Gastrocnemius medialis (tissue), 4 donors: Measurements from ENCODE around the gene TRIM74. TPM values are rescaled to one million over a fixed set of nuclear protein-coding genes. Genes with fewer than 3 reads are reported as not detected.
"Not testable (repeated sequence)": the region's sequence is repeated elsewhere in the genome, so short reads cannot be mapped to it uniquely, and the experiment has no call there.

Source experiments
- ATAC-seq, 2 donors: fragments of 150-250 bp; one replicate each; pipeline ENCODE4 v1.9.1; 2016
- DNase-seq, 2 donors: peaks; one replicate each; pipeline ENCODE4 v3.0.0-alpha.2; 2019
- H3K27ac ChIP-seq, 4 donors: fragments of 200-600 bp; sonication (generic); 1 replicate in 1 of 4; 2 replicates in 3 of 4; pipeline ENCODE4 v1.5.1; 2016 to 2018; ENCODE audit warnings: mild to moderate bottlenecking in 2 of 4, moderate library complexity in 1 of 4
- H3K27me3 ChIP-seq, 3 donors: fragments of 200-600 bp; sonication (generic) in 2 of 3; 1 replicate in 1 of 3; 2 replicates in 2 of 3; pipeline versions ENCODE4 v1.5.1 to v1.6.0; 2016 to 2019; ENCODE audit warnings: mild to moderate bottlenecking in 1 of 3, moderate library complexity in 1 of 3
- H3K36me3 ChIP-seq, 2 donors: fragments of 200-600 bp; sonication (generic) in 1 of 2; one replicate each; pipeline ENCODE4 v1.5.1; 2017 to 2018
- H3K4me1 ChIP-seq, 2 donors: fragments of 200-600 bp; sonication (generic) in 1 of 2; one replicate each; pipeline ENCODE4 v1.5.1; 2016 to 2017; ENCODE audit warnings: mild to moderate bottlenecking in 2 of 2
- H3K4me3 ChIP-seq, 4 donors: fragments of 200-600 bp; sonication (generic) in 3 of 4; 1 replicate in 1 of 4; 2 replicates in 3 of 4; pipeline ENCODE4 v1.5.1; 2016 to 2019; ENCODE audit warnings: mild to moderate bottlenecking in 2 of 4
- H3K9me3 ChIP-seq, 3 donors: fragments of 200-600 bp; sonication (generic) in 2 of 3; 1 replicate in 1 of 3; 2 replicates in 2 of 3; pipeline ENCODE4 v1.5.1; 2016 to 2019
- POLR2A ChIP-seq, 2 donors: fragments of 450-650 bp; IDR thresholded peaks; one replicate each; pipeline ENCODE4 v1.6.1; 2017; ENCODE audit warnings: antibody characterized with exemption in 2 of 2, mild to moderate bottlenecking in 2 of 2, moderate library complexity in 2 of 2
- in situ Hi-C, 4 donors: fragments of 200-750 bp; cut with MboI; loops; one replicate each; pipeline versions ENCODE4 v1.15.0 to v1.8.0; 2017; ENCODE audit warnings: low sequenced_read_pairs in 4 of 4
- intact Hi-C: fragments of 100-400 bp; cut with DNase I; formaldehyde crosslinking; loops from one replicate; pipeline ENCODE4 v1.15.1; 2023; ENCODE audit warnings: low total_unique reads
- total RNA-seq, 4 donors: library from RNA; depleted of rRNA; stranded (reverse); fragments of >200 nt; gene quantifications; one replicate each; pipeline versions ENCODE4 v1.1.0 to v1.2.3, GENCODE V29; 2016
- TF ChIP-seq, protein P1 (sequence below), 5 experiments: fragments of 450-650 bp in 3 of 5; fragments of 200-600 bp in 2 of 5; sonication (generic) in 2 of 5; IDR thresholded peaks in 4 of 5; conservative IDR thresholded peaks in 1 of 5; 1 replicate in 4 of 5; 2 replicates in 1 of 5; pipeline ENCODE4 v1.5.1; 2016 to 2019; ENCODE audit warnings: antibody characterized with exemption in 5 of 5, mild to moderate bottlenecking in 3 of 5, moderate library complexity in 3 of 5

TRIM74 gene
- total RNA-seq, 4 donors from 2014 or later: not detected

DNA sequence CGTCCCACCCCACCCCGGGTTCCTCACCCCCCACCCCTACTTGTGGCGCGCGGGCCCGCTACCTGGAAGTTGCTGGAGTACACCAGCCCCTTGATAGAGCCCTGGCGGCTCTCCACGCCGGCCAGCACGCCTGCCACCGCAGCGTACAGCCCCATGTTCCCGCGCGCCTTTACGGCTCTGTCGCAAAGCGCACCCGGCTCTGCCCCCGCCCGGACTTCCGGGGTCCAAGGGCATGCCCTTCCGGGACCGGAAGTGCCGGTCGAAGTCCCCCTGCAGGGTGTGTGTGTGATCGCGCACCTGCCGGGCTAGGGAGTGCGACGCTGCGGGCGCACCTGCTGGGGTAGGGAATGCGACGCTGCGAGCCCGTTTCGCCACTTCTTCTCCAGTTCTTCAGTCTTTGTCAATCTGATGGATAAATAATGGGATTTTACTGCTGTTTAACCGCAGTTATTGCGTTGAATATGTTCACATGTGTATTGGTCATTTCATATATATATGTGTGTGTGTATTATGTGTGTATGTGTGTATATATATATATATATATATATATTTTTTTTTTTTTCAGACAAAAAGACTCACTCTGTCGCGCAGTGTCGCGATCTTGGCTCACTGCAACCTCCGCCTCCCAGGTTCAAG, 14.6 kb downstream of the TRIM74 start:
- DNase-seq, H3K36me3 ChIP-seq, in situ Hi-C loops, H3K27me3 ChIP-seq, H3K9me3 ChIP-seq, intact Hi-C loops, H3K4me1 ChIP-seq: not testable (repeated sequence)
- TF ChIP-seq POLR2A (IDR thresholded peaks at IDR 0.05): peak in 1 of 2 donors; percentile 18
- Histone ChIP-seq H3K4me3 (peak overlapping the region in 2 of 4 donors; percentile 53 to 56), H3K27ac (peak overlapping the region; percentile 49 to 64 (median 57))
- ATAC-seq: peak; percentile 90 to 94

DNA sequence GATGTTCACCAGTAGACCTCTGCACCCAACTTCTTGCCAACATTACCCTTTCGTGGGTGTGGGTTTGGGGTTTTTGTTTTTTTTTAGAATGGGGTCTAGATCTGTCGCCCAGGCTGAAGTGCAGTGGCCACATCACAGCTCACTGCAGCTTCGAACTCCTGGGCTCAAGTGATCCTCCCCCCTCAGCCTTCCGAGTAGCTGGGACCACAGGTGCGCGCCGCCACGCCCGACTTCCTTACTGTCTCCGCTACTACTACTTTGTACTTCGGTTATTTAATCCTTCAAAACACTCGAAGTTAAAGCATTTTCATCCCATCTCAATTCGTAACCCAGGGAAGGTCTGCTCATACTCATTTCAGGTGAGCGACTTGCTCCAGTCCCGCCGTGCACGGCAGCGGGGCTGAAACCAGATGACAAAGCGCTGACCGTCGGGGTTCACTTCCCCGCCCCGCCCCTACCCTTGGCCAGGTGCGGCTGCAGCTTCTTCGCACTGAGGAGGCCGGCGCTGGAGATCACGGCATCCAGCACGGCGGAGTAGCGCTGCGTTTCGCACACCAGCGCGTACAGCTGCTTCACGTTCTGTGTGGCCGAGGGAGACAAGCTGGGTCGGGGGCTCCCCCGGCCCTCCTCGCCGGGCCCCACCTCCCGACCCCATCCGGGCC, 15.2 kb downstream of the TRIM74 start:
- H3K9me3 ChIP-seq, intact Hi-C loops, DNase-seq, H3K27me3 ChIP-seq, in situ Hi-C loops, H3K36me3 ChIP-seq, H3K4me1 ChIP-seq: not testable (repeated sequence)
- H3K27ac ChIP-seq: peak overlapping the region in 3 of 4 donors; percentile 49 to 63 (median 55)
- peak overlapping the region in 3 of 4 donors; percentile 37 to 56 (median 53) for H3K4me3 ChIP-seq
- ATAC-seq: peak; percentile 53 to 60

DNA sequence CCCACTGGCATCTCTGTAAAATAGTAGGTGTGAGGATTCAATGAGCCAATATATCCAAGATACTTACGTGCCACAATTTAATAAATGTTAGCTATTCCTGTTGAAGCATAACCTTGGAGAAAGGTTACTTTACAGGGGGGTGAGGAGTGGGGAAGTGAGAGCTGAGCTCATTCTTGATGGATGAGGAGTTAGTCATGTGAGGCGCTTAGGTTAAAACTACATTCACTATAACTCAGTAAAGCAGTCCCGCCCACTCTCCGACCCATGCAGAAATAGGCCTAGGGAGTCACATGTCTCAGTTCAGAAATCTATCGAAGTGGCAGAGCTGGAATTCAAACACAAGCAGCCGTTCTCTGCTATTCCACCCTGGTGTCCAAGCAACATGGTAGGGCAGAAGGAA, 18.8 kb downstream of the TRIM74 start:
- in situ Hi-C loops, intact Hi-C loops, ATAC-seq, H3K4me3 ChIP-seq, H3K4me1 ChIP-seq, H3K27ac ChIP-seq, H3K27me3 ChIP-seq, DNase-seq, H3K36me3 ChIP-seq, H3K9me3 ChIP-seq: not testable (repeated sequence)

DNA sequence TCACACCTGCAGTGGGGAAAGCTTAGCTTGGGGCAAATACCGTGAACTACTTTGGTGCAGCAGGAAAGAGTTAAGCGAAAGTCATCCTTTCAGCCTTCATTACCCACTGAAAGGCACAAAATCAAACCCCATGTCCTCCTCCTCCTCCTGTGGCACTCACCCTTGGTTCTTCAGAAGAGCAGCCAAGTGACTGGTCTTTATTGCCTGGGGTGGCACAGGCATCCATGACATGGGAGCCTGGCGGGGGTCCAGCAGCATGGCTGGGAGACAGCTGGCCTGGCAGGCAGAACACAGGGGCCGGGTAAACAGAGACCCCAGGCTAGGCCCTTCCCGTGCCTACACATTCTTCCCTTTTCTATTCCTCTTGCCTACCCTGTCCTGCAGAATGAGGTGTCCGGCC, 19.6 kb downstream of the TRIM74 start:
- intact Hi-C loops, in situ Hi-C loops: not testable (repeated sequence)
- peak in 1 of 2 donors; percentile 50 for DNase-seq

DNA sequence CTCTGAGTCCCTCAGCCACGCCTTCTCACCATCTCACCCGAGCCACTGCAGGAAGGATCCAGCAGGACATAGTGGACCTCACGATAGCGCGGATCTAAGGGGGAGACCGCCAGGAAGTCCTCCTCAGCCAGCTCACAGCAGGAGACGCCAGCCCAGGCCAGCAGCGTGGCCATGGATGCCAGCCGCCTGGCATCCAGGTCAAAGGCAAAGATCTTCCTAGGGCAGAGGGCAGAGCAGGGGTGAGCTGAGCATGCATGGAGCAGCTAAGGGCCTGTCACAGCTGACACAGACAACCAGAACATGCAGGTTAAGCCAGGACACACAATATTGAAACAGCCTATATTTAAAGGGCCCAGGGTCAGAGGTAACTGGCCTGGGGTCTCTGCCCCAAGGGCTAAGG, 20.0 kb downstream of the TRIM74 start:
- in situ Hi-C loops: not testable (repeated sequence)

More for the DNA sequence above, 19.6 kb downstream of the TRIM74 start:
- not testable (repeated sequence) for H3K27me3 ChIP-seq, H3K9me3 ChIP-seq, H3K36me3 ChIP-seq, ATAC-seq, H3K4me3 ChIP-seq, H3K4me1 ChIP-seq
- H3K27ac ChIP-seq: peak overlapping the region in 1 of 4 donors; percentile 21

DNA sequence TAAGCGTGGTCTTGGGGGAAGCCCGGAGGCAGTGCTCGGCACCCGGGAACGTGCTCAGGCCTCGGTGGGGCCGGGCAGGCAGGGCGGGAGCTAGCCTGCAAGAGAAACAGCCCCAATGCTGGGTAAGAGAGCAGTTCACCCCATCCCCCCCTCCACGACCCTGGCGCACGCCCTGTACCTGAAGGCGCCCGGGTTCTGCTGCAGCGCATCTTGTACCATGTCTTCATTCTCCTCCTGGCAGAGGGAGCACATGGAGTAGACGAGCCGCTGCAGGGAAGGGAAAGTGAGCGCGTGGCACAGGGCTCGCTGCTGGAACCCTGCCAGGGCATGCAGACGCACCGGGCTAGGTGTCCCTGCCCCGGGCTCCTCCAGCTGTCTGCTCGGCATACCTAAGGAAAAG, 20.6 kb downstream of the TRIM74 start:
- intact Hi-C loops, H3K4me3 ChIP-seq, H3K27me3 ChIP-seq, H3K9me3 ChIP-seq, H3K36me3 ChIP-seq, H3K4me1 ChIP-seq, in situ Hi-C loops: not testable (repeated sequence)
- ATAC-seq (peak in 1 of 2 donors; percentile 29), DNase-seq (peak in 1 of 2 donors; percentile 18)
- peak overlapping the region in 1 of 4 donors; percentile 21 for H3K27ac ChIP-seq

More for the DNA sequence above, 20.0 kb downstream of the TRIM74 start:
- ATAC-seq, H3K4me1 ChIP-seq, H3K27me3 ChIP-seq, H3K4me3 ChIP-seq, H3K36me3 ChIP-seq, DNase-seq, H3K9me3 ChIP-seq, intact Hi-C loops: not testable (repeated sequence)
- peak overlapping the region in 1 of 4 donors; percentile 21 for H3K27ac ChIP-seq

DNA sequence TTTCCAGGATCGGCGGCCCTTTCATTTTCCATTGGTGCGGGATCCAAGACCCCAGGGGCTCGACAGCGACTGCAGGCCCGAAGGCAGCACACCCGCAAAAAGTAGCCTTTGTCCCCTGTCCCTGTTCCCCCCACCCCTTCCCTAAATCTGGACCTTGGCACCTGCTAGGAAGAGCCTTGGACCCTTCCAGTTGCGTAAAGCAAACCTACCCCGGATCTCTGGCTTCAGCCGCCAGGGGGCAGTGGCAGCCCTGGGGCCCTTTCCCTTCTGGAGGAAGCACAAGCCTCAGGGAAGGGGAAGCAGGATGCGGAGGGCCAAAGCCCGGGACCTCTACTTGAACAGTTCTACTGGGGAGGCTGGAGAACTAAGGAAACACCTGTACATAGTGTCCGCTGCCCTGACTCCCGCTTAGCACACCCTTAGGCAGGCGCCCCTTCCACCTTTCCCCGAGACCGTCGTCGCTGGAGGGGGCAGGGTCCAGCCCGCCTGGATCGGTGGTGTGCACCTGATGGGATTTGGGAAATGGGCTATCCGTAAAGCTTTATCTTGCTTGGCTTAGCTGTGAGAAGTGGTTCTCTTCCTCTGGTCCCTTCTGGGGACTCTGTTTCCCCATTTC, 23.0 kb downstream of the TRIM74 start:
- H3K27ac ChIP-seq, H3K27me3 ChIP-seq, in situ Hi-C loops, intact Hi-C loops, ATAC-seq, H3K9me3 ChIP-seq, H3K36me3 ChIP-seq, H3K4me3 ChIP-seq, DNase-seq, H3K4me1 ChIP-seq: not testable (repeated sequence)
- TF ChIP-seq, protein P1, sequence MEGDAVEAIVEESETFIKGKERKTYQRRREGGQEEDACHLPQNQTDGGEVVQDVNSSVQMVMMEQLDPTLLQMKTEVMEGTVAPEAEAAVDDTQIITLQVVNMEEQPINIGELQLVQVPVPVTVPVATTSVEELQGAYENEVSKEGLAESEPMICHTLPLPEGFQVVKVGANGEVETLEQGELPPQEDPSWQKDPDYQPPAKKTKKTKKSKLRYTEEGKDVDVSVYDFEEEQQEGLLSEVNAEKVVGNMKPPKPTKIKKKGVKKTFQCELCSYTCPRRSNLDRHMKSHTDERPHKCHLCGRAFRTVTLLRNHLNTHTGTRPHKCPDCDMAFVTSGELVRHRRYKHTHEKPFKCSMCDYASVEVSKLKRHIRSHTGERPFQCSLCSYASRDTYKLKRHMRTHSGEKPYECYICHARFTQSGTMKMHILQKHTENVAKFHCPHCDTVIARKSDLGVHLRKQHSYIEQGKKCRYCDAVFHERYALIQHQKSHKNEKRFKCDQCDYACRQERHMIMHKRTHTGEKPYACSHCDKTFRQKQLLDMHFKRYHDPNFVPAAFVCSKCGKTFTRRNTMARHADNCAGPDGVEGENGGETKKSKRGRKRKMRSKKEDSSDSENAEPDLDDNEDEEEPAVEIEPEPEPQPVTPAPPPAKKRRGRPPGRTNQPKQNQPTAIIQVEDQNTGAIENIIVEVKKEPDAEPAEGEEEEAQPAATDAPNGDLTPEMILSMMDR (IDR thresholded peaks at IDR 0.05 in 4 of 5, conservative IDR thresholded peaks at IDR 0.05 in 1 of 5): peak in 1 of 5 experiments; percentile 14

DNA sequence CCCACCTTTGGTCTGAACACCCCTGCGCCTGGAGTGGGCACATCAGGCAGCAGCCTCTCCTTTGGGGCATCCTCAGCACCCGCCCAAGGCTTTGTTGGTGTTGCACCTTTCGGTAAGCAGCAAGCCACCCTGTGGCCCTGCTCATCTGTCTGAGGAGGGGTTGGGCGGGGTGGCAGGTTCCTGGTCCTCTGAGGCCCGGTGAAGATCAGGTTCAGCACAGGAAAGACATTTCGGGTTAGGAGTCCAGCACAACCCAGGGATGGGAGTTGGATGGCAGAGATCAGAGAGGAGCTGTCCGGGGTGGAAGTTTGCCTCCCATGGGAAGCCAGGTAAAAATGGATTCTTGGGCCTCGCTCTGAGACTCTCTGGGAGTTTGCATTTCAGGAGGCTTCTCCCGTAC, 23.7 kb downstream of the TRIM74 start:
- intact Hi-C loops, ATAC-seq, H3K9me3 ChIP-seq, H3K36me3 ChIP-seq, H3K27ac ChIP-seq, H3K4me3 ChIP-seq, in situ Hi-C loops, H3K4me1 ChIP-seq, H3K27me3 ChIP-seq, DNase-seq: not testable (repeated sequence)

DNA sequence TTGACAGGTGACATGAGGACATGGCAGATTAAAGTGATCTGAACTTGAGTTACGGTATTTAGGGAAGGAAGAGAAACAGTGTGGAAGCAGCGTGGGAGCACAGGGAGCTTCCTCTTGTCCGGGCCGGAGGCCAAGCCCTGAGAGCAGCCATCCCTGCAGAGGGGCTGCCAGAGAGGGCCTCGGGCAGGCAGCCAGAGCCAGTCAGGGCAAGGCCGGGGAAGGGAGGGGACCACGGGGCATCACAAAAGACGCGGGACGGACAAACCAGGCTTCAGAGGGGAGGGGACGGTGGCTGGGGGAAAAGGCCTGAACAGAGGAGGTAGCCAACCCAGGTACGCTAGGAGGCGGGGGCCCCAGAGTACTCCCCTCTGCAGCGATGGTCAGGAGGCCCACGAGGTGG, 24.3 kb downstream of the TRIM74 start:
- in situ Hi-C loops, H3K27ac ChIP-seq, H3K27me3 ChIP-seq, H3K9me3 ChIP-seq, intact Hi-C loops, H3K4me1 ChIP-seq, H3K4me3 ChIP-seq, DNase-seq, H3K36me3 ChIP-seq: not testable (repeated sequence)
- ATAC-seq: peak in 1 of 2 donors; percentile 14

DNA sequence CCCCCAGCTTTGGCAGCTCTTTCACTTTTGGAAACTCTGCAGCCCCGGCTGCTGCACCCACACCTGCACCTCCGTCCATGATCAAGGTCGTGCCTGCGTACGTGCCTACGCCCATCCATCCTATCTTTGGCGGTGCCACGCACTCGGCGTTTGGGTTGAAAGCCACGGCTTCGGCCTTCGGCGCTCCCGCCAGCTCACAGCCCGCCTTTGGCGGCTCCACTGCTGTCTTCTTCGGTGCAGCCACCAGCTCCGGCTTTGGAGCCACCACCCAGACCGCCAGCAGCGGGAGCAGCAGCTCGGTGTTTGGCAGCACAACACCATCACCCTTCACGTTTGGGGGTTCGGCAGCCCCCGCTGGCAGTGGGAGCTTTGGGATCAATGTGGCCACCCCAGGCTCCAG, 26.3 kb downstream of the TRIM74 start:
- H3K4me3 ChIP-seq, H3K27me3 ChIP-seq, H3K9me3 ChIP-seq, DNase-seq, intact Hi-C loops, H3K4me1 ChIP-seq, ATAC-seq, H3K27ac ChIP-seq, in situ Hi-C loops: not testable (repeated sequence)
- H3K36me3 ChIP-seq: peaks cover 0 to 16% of the 10 kb centered on the region in 2 donors
